GM21390 (cell line): Measurements from ENCODE around the gene RACGAP1.

ENCODE experiments used
- ATAC-seq: cut with Tn5 transposase; IDR thresholded peaks from one replicate; pipeline ENCODE4 v1.9.1; 2021; ENCODE audit not compliant: unreplicated experiment

The RACGAP1 gene

GRCh38 chr12:50057000-50057841 lies 31.9 kb upstream of the RACGAP1 start, which contains the start of gene ASIC1:
Gene ASIC1 (plus strand): TSS chr12:50057596. CDS start chr12:50058767, 1,171 bp downstream.
- ATAC-seq, result no peak

DNA sequence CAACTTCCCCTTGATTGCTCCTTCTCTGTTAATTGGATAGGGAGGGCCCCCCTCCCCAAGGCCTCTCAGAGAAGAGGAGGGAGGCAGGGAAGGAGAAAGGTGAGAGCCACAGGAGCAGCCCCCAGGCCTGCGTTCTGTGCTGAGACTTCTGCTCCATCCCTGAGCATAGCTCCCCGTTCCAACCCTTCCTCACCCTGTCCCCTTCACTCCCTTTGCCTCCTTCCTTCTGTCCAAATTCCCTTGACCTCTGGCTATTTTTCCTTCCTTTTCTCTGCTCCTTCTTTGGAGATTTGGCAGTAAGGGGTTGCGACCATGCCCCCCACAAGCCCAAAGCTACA lies 31.3 kb upstream of the RACGAP1 start:
- no peak for ATAC-seq

DNA sequence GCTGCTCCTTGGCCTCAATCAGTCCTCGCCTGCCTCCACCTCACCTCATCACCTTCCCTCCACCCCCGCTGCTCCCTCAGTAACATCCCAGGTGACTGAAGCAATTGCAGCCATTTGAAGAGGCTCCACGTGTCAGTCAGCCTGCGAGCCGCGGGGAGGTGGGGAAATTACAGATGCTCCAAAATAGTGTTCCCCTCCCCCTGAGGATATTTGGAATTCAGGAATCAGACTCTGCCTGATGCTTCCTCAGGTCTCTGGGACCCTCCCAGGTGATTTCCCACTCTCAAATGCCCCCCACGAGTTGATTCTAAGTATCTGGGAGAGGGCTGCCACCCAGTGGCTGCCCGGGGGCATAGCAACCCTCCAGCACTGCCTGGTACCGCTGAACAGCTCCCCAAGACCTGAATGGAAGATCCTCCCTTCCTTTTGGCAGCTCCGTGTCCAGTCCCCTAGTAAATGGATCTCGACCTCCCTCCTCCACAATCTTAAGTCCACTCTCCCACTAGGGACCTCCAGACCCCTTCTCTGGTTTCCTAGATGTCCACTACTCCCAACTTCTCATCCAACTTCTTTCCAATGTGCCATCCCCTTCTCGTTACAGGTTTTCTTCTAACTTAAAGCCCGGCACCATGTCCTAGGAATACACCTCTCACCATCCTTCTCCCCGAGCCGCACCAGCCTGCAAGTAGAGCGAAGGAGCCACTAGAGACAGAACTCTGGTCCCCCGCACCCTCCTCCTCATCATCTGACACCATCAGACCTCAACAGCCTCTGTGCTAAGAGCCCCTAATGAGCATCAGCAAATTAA lies 30.7 kb upstream of the RACGAP1 start:
- no peak for ATAC-seq

- ATAC-seq, result no peak
Observed at GRCh38 chr12:50053583-50053982, 28.3 kb upstream of the RACGAP1 start.

DNA sequence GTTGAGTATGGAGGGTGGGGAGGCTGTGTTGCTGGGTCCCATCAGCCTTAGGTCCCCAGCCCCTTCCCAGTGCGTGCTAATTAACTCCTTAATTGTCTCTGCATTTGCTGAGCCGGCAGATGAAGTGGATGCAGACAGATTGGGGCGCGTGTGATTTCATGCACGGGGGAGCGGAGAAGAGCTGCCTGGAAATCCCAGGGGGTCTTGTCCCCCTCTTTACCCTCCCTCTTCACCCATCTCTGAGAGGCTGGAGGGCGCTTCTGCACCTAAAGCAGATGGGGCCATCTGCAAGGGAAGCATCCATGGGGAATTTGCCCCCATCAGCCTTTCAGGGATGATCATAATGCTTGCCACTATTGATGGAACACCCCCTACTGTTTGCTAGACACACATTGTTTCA lies 27.7 kb upstream of the RACGAP1 start:
- no peak for ATAC-seq

- ATAC-seq, result no peak
Observed at GRCh38 chr12:50052544-50052943, 27.2 kb upstream of the RACGAP1 start.

DNA sequence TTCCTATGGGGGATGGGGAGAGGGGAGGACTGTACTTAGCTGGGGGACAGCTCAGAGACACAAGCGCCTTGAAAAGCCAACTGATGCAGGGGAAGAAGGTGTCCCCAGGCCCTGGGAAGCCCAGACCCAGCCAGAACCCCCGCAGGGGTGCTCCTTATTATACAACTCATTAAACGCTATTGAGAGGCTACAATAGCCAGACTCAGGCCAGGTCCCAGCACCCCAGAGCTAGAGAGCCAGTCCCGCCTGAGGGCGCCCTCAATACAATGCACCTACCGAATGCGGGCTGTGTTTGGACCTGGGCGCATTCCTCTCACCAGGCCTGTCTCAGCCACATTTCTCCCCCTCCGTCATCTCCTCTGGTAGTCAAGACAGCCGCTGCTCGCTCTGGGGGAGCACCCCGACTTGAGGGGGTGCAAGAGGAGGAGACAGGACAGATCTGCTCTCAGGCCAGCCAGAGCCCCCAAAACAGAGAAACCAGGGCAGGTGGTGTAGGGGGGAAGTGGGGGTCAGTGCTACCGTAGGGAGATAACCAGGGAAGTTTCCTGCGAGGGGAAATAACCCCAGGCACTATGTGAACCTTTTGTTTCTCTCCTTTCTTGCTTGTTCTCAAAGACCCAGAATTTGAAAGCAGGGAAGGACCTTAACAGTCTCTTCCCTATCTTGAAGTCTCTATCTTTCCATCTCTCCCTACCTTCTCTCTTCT lies 26.0 kb upstream of the RACGAP1 start:
- no peak for ATAC-seq

- ATAC-seq, result no peak
Observed at GRCh38 chr12:50050410-50051098, 25.3 kb upstream of the RACGAP1 start.

GRCh38 chr12:50050119-50050385 lies 24.8 kb upstream of the RACGAP1 start:
- no peak for ATAC-seq

DNA sequence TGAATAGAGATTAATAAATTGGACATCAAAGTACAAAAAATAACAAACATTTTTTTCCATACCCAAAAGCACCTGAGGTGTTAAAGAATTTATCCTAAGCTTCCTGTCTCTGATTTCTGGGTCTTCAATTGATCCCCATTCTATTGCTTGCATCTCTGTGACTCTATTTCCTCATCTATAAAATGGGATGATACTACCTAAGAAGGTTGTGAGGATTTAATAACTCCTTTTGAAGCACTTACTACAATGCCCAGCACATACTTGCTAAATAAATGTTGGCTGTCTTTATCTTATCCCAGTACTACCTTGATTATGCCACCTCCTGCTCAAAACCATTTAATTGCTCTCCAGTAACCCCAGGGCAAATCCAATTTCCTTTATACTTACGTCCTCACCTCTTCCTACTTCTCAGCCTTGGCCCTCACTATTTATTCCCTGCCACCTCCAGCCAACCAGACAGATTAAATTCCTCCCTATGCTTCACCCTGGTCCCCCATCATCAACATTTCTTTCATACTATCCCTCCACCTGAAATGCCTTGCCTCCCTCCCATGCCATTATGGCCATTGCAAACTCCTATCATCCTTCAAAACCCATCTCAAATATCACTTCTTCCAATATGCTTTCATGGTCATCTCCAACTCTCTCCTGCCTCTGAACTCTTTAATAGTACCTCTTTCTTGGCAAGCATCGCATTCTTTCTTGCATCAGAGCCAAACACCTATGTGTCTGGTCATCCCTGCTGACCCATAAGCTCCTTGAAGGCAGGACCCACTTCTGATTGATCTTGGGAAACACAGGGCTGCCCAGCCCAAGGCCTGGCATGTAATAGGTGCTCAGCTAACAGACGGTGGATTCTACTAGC lies 24.2 kb upstream of the RACGAP1 start:
- ATAC-seq, result no peak

GRCh38 chr12:50047693-50048250 lies 22.5 kb upstream of the RACGAP1 start:
- ATAC-seq, result no peak

DNA sequence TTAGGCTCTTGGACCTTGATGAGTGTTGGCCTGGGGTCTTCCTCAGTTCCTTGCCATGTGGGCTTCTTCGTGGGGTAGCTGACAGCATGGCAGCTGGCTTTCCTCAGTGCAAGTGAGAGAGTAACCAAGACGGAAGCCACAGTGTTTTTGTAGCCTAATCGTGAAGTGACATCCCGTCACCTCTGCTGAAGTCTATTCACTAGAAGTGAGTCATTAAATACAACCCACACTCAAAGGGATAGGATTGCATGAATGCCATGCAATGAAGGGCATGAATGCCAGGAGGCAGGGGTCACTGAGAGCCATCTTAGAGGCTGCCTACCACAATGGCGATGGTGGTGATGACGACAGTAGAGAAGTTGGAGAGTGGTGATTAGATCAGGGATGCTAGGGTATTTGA lies 18.6 kb upstream of the RACGAP1 start:
- no peak for ATAC-seq

GRCh38 chr12:50043308-50043707 lies 18.0 kb upstream of the RACGAP1 start:
- no peak for ATAC-seq

GRCh38 chr12:50042693-50043092 lies 17.4 kb upstream of the RACGAP1 start:
- no peak for ATAC-seq

DNA sequence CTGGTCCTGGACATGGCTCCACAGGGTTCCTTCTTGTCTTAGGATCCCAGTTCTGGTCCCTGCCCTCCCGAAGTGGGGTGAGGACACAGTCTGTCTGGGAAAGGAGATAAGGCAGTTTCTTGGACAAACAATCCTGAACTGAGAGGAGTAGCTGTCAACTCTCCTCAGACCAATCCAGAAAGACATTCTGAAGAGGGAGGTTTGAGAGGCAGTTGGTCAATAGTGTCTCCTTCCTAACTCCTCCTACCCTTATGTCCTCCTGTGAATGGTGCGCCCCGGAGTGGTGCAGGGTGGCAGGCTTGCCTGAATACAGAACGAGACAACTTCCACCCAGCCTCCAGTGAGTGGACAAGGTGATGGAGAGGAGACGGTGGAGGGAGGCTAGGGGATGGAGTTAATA lies 16.7 kb upstream of the RACGAP1 start:
- ATAC-seq, result no peak

GRCh38 chr12:50041062-50041860 lies 16.0 kb upstream of the RACGAP1 start:
- ATAC-seq, result no peak

DNA sequence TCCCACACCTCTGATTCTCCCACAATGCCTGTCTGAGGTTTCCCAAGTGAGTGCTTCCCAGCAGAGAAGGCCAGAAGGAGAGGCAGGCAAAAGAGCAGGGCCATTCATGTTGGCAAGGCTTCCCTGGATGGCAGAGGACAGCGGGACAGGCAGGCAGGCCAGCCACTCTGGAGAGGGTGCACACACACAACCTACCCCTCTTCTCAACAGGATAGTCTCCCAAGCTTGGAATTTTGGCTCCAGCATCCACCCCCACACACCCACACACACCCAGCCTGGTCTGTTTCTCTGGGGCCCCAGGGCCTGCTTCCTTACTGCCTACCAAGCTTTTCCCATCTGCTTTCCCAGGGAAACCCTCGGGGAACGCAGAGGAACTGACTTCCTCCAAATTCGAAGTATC lies 15.4 kb upstream of the RACGAP1 start:
- ATAC-seq, result no peak

DNA sequence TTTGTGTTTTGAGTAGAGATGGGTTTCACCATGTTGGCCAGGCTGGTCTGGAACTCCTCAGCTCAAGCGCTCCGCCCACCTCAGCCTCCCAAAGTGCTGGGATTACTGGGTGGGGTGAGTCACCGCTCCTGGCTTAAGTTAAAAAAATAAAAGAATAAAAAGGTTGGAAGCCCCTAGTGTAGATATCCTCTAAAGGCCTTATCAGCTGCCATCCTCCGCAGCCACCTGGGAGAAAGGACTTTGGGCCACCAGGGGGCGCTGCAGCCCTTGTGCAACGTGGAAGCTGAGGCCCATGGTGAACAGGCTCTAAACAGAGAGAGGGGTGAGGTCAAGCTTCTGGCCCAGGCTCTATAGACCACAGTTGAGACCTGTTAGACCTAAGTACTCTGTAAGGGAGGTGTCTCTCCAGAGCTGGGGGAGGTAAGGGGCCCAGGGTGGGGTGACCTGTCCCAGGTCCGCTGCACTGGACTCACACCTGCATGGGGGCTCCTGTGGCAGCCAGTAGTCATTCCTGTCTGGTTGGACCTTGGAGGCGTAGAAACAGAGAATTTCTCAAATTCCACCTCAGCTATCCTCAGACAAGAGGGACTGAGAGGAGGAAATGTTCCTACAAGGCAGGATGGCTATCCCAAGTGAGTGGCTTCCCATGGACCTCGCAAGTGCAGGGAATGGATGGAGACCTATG lies 14.0 kb upstream of the RACGAP1 start:
- ATAC-seq, result no peak

DNA sequence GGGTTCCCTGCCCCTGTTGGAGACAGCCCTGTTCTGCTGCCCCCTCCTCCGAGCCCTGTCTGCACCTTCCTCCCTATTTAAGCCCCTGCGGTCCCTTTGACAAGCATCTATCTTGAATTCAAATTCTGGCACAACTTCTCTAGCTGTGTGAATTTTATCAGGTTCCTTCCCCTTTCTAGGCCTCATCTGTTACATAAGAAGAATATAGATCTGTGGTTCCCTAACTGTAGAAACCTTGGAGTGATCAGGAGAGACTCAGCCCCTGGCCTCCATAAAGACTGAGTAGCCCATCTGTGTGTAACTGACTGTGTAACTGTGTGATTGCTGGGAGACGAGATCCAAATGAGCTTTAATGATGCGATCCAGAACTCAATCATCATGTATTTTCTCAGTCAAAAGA lies 13.0 kb upstream of the RACGAP1 start:
- no peak for ATAC-seq
